CD4-positive, CD25-positive, alpha-beta regulatory T cell (primary cell): ENCODE measurements around the gene DCAKD. TPM values are rescaled to one million over a fixed set of nuclear protein-coding genes. Genes with fewer than 3 reads are reported as not detected.
A peak's percentile ranks its signal among the peaks of the same experiment; 100 is the strongest.

Source experiments
- ATAC-seq, 2 donors: fragments of 150-1000 bp; cut with Tn5 transposase; one replicate each; pipeline ENCODE4 v1.10.0; 2021; ENCODE audit warnings: low read depth in 2 of 2, moderate number of reproducible peaks in 2 of 2, moderate library complexity in 1 of 2
- DNase-seq, 3 donors: peaks; one replicate each; pipeline versions ENCODE4 v3.0.0 to v3.0.0-alpha.2; 2012 to 2022; ENCODE audit warnings: mixed read lengths in 1 of 3
- H3K27ac ChIP-seq: one replicate; pipeline ENCODE4 v1.7.0; 2013; ENCODE audit warnings: mild to moderate bottlenecking, low read length; ENCODE audit not compliant: insufficient read depth, poor library complexity, severe bottlenecking
- H3K27me3 ChIP-seq: one replicate; pipeline ENCODE4 v1.7.0; 2013; ENCODE audit warnings: low read length; ENCODE audit not compliant: control insufficient read depth, insufficient read depth
- H3K36me3 ChIP-seq: one replicate; pipeline ENCODE4 v1.7.0; 2013; ENCODE audit warnings: mild to moderate bottlenecking, low read length, moderate library complexity; ENCODE audit not compliant: control insufficient read depth, insufficient read depth
- H3K4me1 ChIP-seq: 2 replicates; pipeline ENCODE4 v1.7.0; 2013; ENCODE audit warnings: mild to moderate bottlenecking, low read length; ENCODE audit not compliant: insufficient read depth, control insufficient read depth, poor library complexity, severe bottlenecking
- H3K4me3 ChIP-seq: one replicate; pipeline ENCODE4 v1.7.0; 2013; ENCODE audit warnings: low read depth, mild to moderate bottlenecking, low read length, moderate library complexity
- H3K9me3 ChIP-seq, 2 experiments: 1 replicate in 1 of 2; 2 replicates in 1 of 2; pipeline ENCODE4 v1.7.0; 2013; ENCODE audit warnings: low read length in 2 of 2, mild to moderate bottlenecking in 1 of 2, moderate library complexity in 1 of 2; ENCODE audit not compliant: control insufficient read depth in 2 of 2
- H3K27ac Mint-ChIP-seq, 3 donors: one replicate each; pipeline ENCODE4 v1.8.0; 2020 to 2022; ENCODE audit warnings: mild to moderate bottlenecking in 3 of 3, mixed read lengths in 3 of 3, moderate library complexity in 2 of 3
- H3K27me3 Mint-ChIP-seq: one replicate; pipeline ENCODE4 v1.8.0; 2022; ENCODE audit warnings: mild to moderate bottlenecking, mixed read lengths
- H3K36me3 Mint-ChIP-seq: one replicate; pipeline ENCODE4 v1.8.0; 2020; ENCODE audit warnings: mixed read lengths
- H3K4me1 Mint-ChIP-seq, 4 donors: one replicate each; pipeline ENCODE4 v1.8.0; 2020 to 2022; ENCODE audit warnings: mixed read lengths in 4 of 4, mild to moderate bottlenecking in 1 of 4
- H3K4me3 Mint-ChIP-seq, 4 donors: one replicate each; pipeline ENCODE4 v1.8.0; 2020 to 2022; ENCODE audit warnings: mild to moderate bottlenecking in 4 of 4, mixed read lengths in 4 of 4, moderate library complexity in 3 of 4
- H3K9me3 Mint-ChIP-seq, 7 donors: one replicate each; pipeline ENCODE4 v1.8.0; 2020 to 2022; ENCODE audit warnings: mixed read lengths in 7 of 7, mild to moderate bottlenecking in 3 of 7, moderate library complexity in 2 of 7
- polyA plus RNA-seq, 4 donors: library from polyadenylated mRNA; unstranded; fragments of 300-500 nt; fragmentation: Illumina TruSeq; gene quantifications; one replicate each; pipeline ENCODE4 v1.2.3, GENCODE V29; 2021
- total RNA-seq: library from RNA; stranded (reverse); gene quantifications from one replicate; pipeline ENCODE4 v1.2.3, GENCODE V29; 2022

DCAKD gene
- total and polyA plus RNA-seq, 5 donors from 2014 or later, result 10.0 to 20.7 (median 14.7) TPM

- H3K9me3 Mint-ChIP-seq, result no peaks in the 10 kb centered on the region
- no peaks in the 10 kb centered on the region for H3K9me3 ChIP-seq
- H3K4me3 ChIP-seq, result no peak overlapping the region
- peaks cover 21% of the 10 kb centered on the region for H3K36me3 Mint-ChIP-seq
- H3K4me3 Mint-ChIP-seq, result no peak overlapping the region
- no peaks in the 10 kb centered on the region for H3K27me3 Mint-ChIP-seq
- DNase-seq, result no peak
- peaks cover 51% of the 10 kb centered on the region for H3K36me3 ChIP-seq
- no peaks in the 10 kb centered on the region for H3K4me1 ChIP-seq
- ATAC-seq, result no peak
- no peaks in the 10 kb centered on the region for H3K27me3 ChIP-seq
- H3K4me1 Mint-ChIP-seq, result no peaks in the 10 kb centered on the region
- H3K27ac Mint-ChIP-seq, result no peak overlapping the region
- no peak overlapping the region for H3K27ac ChIP-seq
Observed at GRCh38 chr17:45029096-45029495, 22.3 kb downstream of the DCAKD start.

- Histone ChIP-seq H3K36me3 (peaks cover 3% of the 10 kb centered on the region), H3K27ac (no peak overlapping the region), H3K4me1 (peaks cover 26% of the 10 kb centered on the region), H3K27me3 (peaks cover 13% of the 10 kb centered on the region), H3K9me3 (no peaks in the 10 kb centered on the region), H3K4me3 (no peak overlapping the region)
- Mint-ChIP-seq H3K36me3 (no peaks in the 10 kb centered on the region), H3K27me3 (peaks cover 37% of the 10 kb centered on the region), H3K4me3 (peak overlapping the region in 1 of 4 donors; percentile 49), H3K27ac (no peak overlapping the region), H3K4me1 (peaks cover 0 to 30% (median 18%) of the 10 kb centered on the region in 4 donors), H3K9me3 (peaks cover 0 to 1% (median 0%) of the 10 kb centered on the region in 7 donors)
- DNase-seq (no peak), ATAC-seq (no peak)
Observed at GRCh38 chr17:45022655-45023339, 28.6 kb downstream of the DCAKD start.

- Histone ChIP-seq H3K4me1 (peaks cover 26% of the 10 kb centered on the region), H3K27me3 (peaks cover 13% of the 10 kb centered on the region), H3K36me3 (peaks cover 3% of the 10 kb centered on the region), H3K27ac (no peak overlapping the region), H3K4me3 (no peak overlapping the region), H3K9me3 (no peaks in the 10 kb centered on the region)
- peak overlapping the region in 1 of 4 donors; percentile 49 for H3K4me3 Mint-ChIP-seq
- DNase-seq (no peak), ATAC-seq (no peak)
- no peaks in the 10 kb centered on the region for H3K36me3 Mint-ChIP-seq
- peaks cover 0 to 1% (median 0%) of the 10 kb centered on the region in 7 donors for H3K9me3 Mint-ChIP-seq
- peaks cover 41% of the 10 kb centered on the region for H3K27me3 Mint-ChIP-seq
- no peak overlapping the region for H3K27ac Mint-ChIP-seq
- peaks cover 0 to 30% (median 18%) of the 10 kb centered on the region in 4 donors for H3K4me1 Mint-ChIP-seq
Observed at GRCh38 chr17:45022288-45022648, 29.2 kb downstream of the DCAKD start.

- peaks cover 13% of the 10 kb centered on the region for H3K27me3 ChIP-seq
- H3K27me3 Mint-ChIP-seq, result peaks cover 47% of the 10 kb centered on the region
Observed at GRCh38 chr17:45021607-45022287, 29.7 kb downstream of the DCAKD start.

GRCh38 chr17:45020354-45021138 is 30.9 kb downstream of the DCAKD start:
- Histone ChIP-seq H3K27ac (no peak overlapping the region), H3K9me3 (no peaks in the 10 kb centered on the region), H3K36me3 (no peaks in the 10 kb centered on the region), H3K4me3 (no peak overlapping the region), H3K4me1 (peaks cover 26% of the 10 kb centered on the region), H3K27me3 (peaks cover 13% of the 10 kb centered on the region)
- Mint-ChIP-seq H3K27ac (no peak overlapping the region), H3K9me3 (peaks cover 0 to 1% (median 0%) of the 10 kb centered on the region in 7 donors), H3K36me3 (no peaks in the 10 kb centered on the region), H3K27me3 (peaks cover 59% of the 10 kb centered on the region), H3K4me3 (peak overlapping the region in 3 of 4 donors; percentile 28 to 76 (median 63)), H3K4me1 (peaks cover 0 to 30% (median 19%) of the 10 kb centered on the region in 4 donors)
- ATAC-seq (no peak), DNase-seq (no peak)

More at GRCh38 chr17:45021607-45022287, 29.7 kb downstream of the DCAKD start:
- Histone ChIP-seq H3K27ac (no peak overlapping the region), H3K4me3 (no peak overlapping the region), H3K9me3 (no peaks in the 10 kb centered on the region), H3K4me1 (peaks cover 26% of the 10 kb centered on the region), H3K36me3 (peaks cover 3% of the 10 kb centered on the region)
- H3K4me3 Mint-ChIP-seq, result peak overlapping the region in 3 of 4 donors; percentile 30 to 93 (median 76)
- H3K9me3 Mint-ChIP-seq, result peaks cover 0 to 1% (median 0%) of the 10 kb centered on the region in 7 donors
- DNase-seq (peak; percentile 49 to 65 (median 63)), ATAC-seq (peak; percentile 73 to 82)
- no peak overlapping the region for H3K27ac Mint-ChIP-seq
- peaks cover 0 to 30% (median 19%) of the 10 kb centered on the region in 4 donors for H3K4me1 Mint-ChIP-seq
- H3K36me3 Mint-ChIP-seq, result no peaks in the 10 kb centered on the region

- ATAC-seq (peak; percentile 53 to 57), DNase-seq (peak in 2 of 3 donors; percentile 22 to 46)
- Histone ChIP-seq H3K27ac (no peak overlapping the region), H3K9me3 (no peaks in the 10 kb centered on the region), H3K4me3 (no peak overlapping the region), H3K27me3 (peaks cover 13% of the 10 kb centered on the region), H3K36me3 (no peaks in the 10 kb centered on the region), H3K4me1 (peaks cover 26% of the 10 kb centered on the region)
- peak overlapping the region in 2 of 3 donors; percentile 55 to 58 for H3K27ac Mint-ChIP-seq
- peaks cover 0 to 30% (median 19%) of the 10 kb centered on the region in 4 donors for H3K4me1 Mint-ChIP-seq
- H3K27me3 Mint-ChIP-seq, result peaks cover 63% of the 10 kb centered on the region
- peak overlapping the region; percentile 33 to 92 (median 88) for H3K4me3 Mint-ChIP-seq
- H3K9me3 Mint-ChIP-seq, result peaks cover 0 to 1% (median 0%) of the 10 kb centered on the region in 7 donors
- H3K36me3 Mint-ChIP-seq, result no peaks in the 10 kb centered on the region
Observed at GRCh38 chr17:45018848-45019711, 32.4 kb downstream of the DCAKD start.

GRCh38 chr17:45018514-45018847 is 33.0 kb downstream of the DCAKD start:
- peaks cover 13% of the 10 kb centered on the region for H3K27me3 ChIP-seq
- DNase-seq, result no peak
- H3K4me3 ChIP-seq, result no peak overlapping the region
- Mint-ChIP-seq H3K27ac (peak overlapping the region in 2 of 3 donors; percentile 55 to 58), H3K9me3 (peaks cover 0 to 1% (median 0%) of the 10 kb centered on the region in 7 donors), H3K4me3 (peak overlapping the region; percentile 33 to 92 (median 88)), H3K27me3 (peaks cover 63% of the 10 kb centered on the region), H3K36me3 (no peaks in the 10 kb centered on the region), H3K4me1 (peaks cover 0 to 30% (median 19%) of the 10 kb centered on the region in 4 donors)
- H3K27ac ChIP-seq, result no peak overlapping the region
- ATAC-seq, result no peak
- H3K4me1 ChIP-seq, result peaks cover 26% of the 10 kb centered on the region
- no peaks in the 10 kb centered on the region for H3K9me3 ChIP-seq
- no peaks in the 10 kb centered on the region for H3K36me3 ChIP-seq
